RKO (cell line): ENCODE results near the gene FLT1.

Experiments used
- DNase-seq: peaks from one replicate; pipeline ENCODE4 v3.0.0-alpha.2; 2016; ENCODE audit warnings: low spot score

Gene FLT1

DNA sequence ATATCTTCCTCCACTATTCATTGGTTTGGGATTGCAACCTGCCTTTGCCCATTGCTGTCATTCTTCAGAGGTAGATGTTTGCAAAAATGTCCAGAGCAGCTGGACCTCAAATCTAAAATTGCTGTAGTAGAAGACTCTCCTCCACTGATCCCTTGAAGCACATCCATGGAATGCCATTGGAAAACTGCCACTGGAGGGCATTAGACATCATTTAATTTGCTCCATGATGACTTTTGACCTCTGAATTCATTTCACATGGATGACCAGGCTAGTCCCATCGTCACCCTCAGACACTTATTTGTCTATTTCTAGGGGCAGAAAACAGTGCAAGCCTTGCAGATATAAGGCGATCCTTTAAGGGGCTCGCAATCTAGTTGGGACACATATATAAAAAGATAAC, 33.9 kb upstream of the FLT1 start:
- DNase-seq = peak; percentile 25

DNA sequence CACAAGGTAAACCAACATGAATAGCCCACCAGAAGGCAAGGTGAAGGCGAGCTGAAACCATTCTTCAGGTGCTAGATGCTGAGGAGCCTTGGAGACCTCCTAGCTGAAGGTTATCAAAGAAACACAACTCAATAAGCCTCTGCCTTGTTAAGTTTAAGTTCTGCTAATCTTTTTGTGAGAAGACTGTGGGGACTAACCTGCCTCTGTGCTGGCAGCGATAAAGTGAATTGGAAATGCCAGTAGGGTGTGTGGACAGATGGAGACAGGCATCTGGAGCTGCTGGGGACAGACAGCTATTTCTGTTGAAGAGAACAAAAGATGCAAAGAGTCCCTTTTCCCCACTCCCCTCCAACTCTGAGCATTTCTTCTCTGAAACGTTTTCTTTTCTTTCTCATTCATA, 33.5 kb upstream of the FLT1 start:
- DNase-seq = no peak

DNA sequence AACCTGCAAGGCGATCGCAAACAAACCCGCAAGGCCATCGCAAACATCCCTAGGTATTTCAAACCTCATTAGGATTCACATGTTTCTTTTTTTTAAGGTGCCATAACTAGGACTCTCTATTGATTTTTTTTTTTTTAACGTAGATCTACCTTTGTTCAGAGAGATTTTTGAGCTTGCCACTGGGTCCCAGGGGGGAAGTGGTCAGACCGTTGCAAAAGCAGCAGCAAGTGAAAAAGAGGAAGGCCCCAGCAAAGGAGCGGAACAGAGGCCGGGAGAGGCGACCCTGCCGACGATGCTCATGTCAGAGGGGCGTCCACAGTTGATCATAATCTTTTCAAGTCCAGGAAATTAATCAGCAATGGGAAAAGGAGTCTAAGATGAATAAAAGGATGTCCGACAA, 32.7 kb upstream of the FLT1 start:
- DNase-seq = no peak

DNA sequence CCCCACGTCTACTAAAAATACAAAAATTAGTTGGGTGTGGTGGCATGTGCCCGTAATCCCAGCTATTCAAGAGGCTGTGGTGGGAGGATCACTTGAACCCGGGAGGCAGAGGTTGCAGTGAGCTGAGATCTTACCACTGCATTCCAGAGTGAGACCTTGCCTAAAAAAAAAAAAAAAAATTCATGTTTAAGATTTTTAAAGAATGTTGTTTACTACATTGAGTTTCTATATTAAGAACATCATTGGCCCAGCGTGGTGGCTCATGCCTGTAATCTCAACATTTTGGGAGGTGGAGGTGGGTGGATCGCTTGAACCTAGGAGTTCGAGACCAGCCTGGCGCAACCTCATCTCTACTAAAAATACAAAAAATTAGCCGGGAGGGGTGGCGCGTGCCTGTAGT, 31.9 kb upstream of the FLT1 start:
- no peak for DNase-seq

DNA sequence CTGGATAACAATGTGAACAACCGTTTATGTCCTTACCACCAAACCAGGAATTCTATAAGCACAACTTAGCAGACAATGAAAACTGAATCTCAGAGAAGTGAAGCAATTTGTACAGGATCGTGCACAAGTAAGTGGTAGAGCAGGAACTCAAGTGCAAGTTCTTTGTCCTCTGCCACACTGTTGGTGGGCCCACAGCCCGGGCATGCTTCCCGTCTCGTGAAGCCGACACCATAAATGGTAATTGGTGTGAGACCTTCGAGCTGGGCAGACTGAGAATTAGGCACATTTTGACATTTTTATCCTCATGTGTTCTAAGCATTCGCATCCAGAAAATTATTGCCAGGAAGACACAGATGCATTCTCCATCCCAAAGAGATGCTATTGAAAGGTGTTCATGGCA, 27.9 kb upstream of the FLT1 start:
- no peak for DNase-seq

DNA sequence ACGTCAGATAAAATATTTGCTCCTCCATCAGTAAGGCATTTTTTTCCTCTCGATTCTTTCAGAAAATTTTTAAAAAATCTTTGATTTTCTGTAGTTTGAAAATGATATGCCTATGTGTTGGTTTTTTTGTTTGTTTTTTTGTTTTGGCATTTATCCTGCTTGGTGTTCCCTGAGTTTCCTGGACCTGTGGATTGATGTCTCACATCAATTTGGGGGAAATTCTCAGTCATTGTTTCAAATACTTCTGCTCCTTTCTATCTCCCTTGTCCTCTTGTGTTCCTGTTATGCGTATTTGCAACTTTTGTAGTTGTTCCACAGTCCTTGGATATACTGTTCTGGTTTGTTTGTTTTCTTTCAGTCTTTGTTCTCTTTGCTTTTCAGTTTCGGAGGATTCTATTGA, 18.8 kb upstream of the FLT1 start:
- no peak for DNase-seq

DNA sequence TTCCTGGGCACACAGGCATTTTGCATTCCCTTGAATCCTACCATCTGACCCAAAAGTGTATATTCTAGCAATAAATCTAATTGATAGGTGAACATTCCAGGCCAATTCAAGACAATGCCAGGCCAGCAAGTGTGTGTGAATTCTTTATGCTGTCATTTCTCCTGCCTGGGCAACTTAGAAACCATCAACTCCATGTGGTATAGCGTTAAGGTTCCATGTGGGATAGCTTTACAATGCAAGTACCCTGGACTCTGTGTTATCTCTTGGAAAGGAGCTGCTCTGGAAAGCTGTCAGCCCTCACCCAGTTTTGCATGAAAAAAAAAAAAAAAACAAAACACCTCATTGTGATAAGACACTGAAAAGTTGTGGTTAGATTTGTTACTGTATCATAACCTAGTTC, 15.6 kb upstream of the FLT1 start:
- no peak for DNase-seq

DNA sequence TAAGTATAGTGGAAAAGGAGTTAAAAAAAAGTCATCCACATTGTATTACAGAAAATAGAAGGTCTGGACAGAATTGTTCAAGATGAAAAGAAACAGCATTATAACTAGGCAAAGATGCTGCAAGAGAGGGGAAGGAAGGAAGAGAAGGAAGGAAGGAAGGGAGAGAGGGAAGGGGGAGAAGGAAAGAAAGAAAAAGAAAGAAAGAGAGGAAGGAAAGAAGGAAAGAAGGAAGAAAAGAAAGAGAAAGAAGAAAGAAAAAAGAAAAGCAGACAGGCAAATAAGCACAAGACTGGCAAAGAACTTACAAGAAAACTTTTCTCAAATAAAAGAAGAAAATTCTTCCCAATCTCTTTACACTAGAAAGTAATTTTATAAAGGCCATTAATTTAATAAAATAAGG, 15.1 kb upstream of the FLT1 start:
- DNase-seq = no peak

DNA sequence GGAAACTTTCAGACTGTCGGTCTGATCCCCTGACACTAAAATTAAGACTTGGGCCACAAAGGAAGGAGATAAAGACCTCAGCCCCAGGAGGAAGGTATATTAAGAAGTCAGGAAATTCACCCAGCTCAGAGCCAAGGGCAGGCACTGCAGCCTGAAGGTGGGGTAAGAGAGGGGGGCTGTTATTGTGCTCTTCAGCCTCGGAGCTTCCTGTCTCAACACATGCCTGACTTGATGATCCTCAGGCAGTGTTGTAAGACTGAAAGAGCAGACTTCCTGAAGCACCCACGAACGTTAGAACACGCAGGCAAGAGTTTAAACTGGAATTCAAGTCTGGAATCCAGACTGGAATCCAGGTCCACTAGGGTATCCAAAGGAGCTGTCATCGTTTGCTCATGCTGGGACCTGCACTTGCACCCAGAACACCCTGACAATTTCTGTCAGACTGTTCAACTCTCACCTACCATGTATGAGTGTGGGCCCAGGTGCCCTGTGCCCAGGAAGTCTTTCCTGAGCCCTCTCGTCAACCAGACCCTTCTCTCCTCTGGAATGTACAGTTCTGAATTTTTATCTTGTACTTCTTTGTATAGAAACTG, 10.7 kb upstream of the FLT1 start:
- DNase-seq = no peak

DNA sequence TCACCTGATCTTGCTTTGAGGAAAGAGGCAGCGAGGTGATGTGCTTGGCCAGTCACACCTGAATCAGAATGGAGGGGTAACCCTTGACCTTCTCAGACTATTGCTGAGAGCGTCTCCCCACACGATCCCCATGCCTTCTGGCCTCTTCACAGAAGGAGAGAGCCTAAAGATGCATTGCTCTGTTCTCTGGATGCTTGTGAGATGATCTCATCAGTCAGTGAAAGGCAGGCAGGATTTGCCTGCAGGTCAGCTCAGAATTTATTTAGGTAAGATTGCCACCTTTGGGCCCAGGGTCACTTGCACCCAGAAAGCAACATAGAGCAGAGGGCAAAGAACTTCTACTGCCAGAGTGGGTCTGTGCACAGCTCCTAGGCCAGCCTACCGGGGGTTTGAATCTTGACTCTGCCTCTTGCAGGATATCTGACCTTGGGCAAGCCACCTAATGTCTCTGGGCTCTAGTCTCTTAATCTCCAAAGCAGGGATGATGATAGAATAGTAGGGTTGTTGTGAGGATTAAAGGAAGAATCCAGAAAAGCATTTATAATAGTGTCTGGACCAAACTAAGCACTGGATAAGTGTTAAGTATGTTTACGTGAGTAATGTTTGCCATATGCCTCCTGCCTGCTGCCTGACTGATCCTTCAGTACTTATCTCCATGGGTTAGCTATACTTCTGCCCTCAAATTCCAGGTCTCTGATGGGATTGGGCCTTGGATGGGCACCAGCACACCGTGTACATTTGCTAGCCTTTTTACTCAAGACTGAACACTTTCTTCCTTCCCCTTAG, 8.4 kb upstream of the FLT1 start:
- DNase-seq = no peak

DNA sequence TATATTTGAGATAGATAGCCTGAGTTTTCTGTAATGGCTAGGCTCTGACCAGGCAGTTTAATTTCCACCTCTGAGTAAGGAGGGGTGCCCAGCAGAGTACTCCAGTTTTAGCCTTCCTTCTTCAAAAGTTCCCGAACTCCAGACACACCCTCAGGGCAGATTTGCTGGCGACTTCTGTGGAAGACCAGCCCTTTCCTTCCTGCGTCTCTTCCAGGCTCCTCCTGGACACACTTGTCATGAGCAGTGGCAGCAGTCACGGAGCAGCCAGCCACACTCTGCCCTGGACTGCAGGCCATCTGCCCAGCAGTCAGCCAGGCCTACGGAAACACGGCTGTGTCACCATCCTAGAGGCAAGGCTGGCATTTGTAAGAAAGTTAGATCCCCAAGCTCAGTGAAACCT, 6.6 kb upstream of the FLT1 start:
- no peak for DNase-seq

DNA sequence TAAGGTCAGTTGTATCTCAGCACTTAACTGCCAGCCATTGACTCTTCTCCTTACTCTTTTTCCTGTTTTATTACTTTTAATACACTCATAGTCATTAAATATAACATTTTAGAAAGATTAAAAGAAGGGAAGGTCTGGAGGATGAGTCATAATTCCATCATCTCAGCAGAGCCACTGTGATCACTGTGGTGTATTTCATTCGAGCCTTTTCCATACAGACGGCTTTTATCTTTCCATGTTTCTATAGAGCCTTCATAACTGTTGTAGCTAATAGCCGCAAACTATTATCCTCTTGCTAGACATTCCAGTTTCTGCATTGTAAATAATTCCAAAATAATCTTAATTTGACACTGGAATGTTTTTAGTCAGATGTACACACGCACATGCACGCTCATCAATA, 4.7 kb upstream of the FLT1 start:
- DNase-seq = no peak

DNA sequence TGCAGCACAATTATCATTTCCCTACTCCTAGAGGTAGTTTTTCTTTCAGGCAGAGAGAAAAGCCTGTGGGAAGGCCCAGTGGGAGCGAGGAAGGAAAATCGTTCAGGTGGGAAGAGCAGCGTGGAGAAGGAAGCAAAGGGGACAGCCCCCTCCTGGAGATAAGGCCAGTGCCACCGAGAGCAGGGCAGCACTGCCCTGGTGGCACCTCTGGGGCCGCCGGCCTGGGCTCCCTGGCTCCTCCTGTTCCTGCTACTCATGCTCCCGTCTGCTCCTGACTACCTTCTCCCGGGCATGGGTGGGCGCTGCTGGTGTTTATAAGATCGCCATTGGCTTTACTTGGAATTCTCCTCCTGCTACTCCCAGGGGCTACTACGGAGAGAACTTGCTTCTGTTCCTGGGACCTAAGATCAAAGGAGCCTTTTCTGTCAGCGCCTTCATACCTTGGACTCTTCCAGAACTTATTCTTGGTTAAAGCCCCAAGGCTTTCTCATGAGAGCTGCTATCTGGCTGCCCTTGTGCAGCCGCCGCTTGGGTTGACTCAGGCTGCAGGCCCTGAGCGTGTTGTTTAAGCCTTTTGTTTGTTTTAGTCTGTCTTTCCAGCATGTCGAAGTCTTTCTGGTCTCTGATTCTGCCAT, 3.7 kb upstream of the FLT1 start:
- no peak for DNase-seq

DNA sequence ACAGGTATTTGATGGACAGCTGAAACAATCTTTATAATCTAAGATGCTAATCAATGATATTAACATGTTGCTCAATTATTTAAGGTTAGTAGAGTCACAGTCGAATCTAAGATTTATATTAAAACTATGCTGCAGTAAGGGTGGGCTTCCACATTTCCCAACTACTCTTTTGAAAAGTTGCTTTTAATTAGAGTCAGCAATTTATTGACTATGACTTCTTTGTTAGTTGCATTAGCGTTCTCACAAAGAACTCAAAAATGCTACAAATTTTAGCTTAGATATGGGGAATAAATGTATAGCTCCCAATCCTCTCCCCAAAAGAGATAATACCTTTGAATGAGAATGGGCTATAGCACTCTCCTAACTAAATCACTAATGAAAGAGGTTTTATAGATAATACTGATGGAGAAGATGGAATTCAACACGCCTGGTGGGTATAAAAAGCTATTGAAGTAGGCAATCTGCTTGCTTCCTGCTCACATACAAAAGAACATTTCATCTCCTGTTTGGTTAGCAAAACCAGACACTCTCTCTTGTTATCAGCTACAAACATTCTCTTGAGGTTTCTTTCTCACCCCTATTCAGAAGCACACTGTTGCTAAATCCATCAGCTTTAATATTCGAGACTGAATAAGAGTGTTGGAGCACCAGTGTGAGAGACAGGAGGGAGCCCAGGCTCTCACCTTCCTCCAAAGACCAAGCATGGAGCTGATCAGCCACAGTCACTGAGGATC, 2.4 kb upstream of the FLT1 start:
- no peak for DNase-seq

DNA sequence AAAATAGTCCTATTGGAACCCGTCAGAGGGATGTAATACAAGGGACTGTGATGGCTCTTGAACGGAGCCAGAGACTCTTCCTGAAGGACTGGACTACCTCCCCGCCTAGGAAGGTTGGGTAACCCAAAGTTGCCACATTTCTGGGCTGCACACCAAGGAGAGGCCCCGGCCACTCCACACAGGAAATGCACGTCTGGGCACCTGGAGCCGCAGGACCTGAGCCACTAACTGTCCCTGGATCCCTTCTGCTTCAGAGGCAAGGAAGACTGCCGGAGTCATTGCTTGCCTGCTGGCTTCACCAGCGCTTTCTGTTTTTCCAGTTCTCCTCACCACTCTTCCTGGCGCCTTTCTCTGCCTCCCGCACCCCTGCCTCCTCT, 1.2 kb upstream of the FLT1 start:
- DNase-seq = no peak

DNA sequence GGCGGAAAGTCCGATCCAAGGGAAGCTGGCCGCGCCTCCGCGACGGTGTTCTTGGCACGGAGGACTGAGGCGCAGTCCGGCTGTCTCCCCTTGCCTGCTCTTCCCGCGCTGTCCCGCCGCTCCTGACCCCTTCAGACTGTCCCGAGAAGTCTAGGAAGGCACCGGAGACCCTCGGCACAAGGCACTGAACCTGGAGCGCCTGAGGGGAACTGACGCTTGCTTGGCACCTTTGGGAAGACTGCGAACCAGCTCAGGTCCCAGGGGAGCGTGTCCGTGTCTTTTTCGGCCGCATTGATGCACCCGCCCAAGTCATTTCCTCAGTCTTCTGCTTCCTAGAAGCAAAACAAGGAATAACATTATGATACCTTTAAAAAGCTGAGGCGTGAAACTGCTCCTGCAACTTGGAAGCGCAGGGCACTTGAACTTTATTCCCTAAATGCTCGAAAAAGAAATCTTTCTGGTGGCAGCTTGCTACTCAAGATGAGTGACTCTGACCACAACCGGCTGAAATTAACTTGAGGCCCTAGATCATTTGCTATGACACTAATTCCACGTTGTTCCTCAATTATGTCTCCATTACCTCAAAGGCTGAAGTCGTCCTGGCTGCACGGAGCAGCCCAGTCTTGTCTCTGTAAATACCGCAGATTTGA, 735 bp upstream of the FLT1 start:
- DNase-seq = no peak

DNA sequence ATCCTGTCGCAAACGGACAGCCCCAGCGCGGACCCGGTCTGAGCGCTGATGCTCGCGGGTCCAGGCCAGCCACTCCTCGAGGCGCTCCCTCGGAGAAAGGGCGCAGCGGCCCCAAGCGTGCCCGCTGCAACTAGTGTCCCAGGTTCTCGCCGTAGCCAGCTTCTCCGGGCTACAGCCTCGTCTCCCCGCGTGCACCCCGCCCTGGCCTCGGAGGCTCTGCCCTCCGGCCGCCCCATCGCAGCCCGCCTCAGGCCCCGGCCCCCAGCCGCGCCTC, 487 bp downstream of the FLT1 start:
- DNase-seq = no peak

DNA sequence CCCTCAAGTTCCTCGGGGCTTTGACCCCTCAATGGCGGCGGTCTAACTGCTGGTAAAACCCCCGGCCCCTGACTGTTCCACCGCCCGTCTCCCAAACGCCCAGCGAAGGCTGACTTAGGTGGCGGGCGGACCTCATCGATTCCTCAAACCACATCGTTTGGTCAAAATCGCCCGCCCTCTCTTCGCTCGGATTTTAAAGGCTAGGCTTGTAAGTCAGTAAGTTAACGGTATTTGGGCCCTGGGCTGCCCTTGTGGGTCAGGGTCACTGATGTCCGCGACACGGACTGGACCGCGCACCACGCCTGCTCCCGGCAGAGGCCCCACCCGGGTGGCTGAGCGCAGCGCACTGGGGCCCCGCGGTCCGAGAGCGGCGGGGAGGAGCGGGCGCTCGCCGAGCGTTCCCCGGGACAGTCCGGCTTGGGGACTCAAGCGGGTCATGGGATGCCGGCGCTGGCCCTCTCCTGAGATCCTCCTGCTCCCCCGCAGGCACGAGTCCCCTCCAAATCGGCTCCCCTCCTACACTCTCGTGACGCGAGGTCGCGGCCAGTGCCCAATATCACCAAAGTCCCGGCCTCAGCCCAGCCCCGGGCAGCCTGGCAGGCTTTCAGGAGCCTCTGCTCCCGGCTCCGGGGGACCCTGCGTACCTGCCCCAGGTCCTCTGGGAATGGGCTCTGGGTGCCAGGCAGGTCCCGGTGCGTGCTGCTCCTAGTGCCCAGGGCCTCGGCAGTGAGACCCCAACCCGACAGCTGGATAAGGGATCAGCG, 1.0 kb downstream of the FLT1 start:
- DNase-seq = no peak

DNA sequence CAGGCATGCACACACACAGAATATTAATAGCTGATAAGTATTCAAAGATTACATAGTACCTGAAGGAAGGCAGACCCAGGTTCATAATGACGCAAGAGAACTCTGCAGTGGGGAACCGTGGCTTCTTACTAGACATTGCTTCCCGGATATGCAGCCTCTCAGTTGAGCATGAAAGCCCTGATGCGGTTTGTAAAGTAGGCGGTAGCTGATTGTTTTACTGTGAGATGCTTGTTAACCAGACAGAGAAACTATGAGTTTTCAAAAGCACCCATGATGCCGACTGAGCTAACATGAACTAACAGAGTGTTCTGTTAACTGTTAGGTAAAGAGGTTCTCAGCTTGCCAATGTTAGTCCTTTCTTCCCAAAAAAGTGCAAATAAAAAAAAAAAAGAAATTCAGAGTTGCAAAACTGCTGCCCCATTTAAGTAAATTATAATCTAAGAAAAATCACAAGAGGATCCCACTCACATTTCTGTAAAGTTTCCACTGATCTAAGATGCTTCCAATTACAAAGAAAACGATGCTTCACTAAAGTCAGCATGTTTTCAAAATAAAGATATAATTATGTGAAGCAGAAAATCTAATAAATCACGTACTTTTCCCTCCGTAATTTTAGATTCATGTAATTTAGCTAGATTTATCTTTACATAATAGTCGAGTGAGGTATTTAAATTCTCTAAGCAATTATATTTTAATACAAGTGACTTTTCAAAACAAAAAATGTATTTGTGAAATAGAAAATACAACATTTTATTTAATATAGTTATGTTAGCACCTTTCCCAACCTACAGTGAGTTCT, 2.2 kb downstream of the FLT1 start:
- DNase-seq = no peak

DNA sequence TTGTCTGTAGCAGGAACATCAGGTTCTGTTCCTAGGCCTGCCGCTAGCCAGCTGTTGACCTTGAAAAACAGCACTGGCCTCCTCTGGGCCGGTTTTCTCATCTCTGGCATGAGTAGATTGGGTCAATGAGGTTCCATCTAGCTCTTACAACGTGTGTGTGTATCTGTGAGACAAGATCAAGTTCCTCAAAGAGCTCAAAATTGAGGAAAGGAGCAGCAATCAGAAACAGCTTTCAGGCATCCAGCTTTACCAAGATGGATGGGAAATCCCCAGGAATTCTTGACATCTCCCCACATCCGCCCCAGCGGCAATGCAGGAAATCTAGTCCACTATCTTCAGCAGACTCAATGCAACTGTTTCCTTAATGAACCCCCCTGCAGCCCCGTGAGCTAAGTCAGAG, 4.9 kb downstream of the FLT1 start:
- DNase-seq = no peak

DNA sequence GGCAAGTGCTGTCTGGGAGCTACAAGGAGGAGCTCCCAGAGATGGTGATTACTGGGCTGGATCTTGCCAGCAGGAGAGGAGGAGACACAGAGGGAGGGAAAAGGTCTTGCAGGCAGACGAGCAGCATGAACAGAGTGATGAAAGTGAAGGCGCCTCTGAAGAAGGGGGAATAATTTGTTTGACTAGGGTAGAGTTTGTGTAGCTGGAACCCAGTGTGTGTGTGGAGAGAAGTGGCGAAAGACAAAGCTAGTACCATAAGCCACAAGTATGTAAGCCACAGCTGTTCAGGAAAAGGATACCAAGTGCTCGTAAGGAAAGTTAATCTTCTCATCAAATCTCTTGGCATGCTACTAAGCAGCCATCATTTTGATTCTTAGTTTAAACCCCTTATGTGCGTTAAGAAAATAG, 5.4 kb downstream of the FLT1 start:
- DNase-seq = no peak
